Measurements from ENCODE around the gene ELMO1.

ELMO1 gene

GRCh38 chr7:37095122-37095521, 353.5 kb downstream of the ELMO1 start:
- H3K4me3 ChIP-seq (ENCODE audit: low read depth, low read length), result no peak overlapping the region
- DNase-seq (ENCODE audit: low read depth), result no peak
- no peak for TF ChIP-seq CTCF (IDR thresholded peaks at IDR 0.05; ENCODE audit: low read depth, low read length, missing control alignments)
- in situ Hi-C loops (cut with HindIII; ENCODE audit: low sequenced_read_pairs), result no loop called here

GRCh38 chr7:37093257-37093656, 355.4 kb downstream of the ELMO1 start:
- TF ChIP-seq CTCF (IDR thresholded peaks at IDR 0.05; ENCODE audit: low read depth, low read length, missing control alignments), result no peak

GRCh38 chr7:37092548-37092947, 356.1 kb downstream of the ELMO1 start:
- no peak for DNase-seq (ENCODE audit: low read depth)
- no peak overlapping the region for H3K4me3 ChIP-seq (ENCODE audit: low read depth, low read length)
- TF ChIP-seq CTCF (IDR thresholded peaks at IDR 0.05; ENCODE audit: low read depth, low read length, missing control alignments), result no peak
- in situ Hi-C loops (cut with HindIII; ENCODE audit: low sequenced_read_pairs), result no loop called here

More at GRCh38 chr7:37093257-37093656, 355.4 kb downstream of the ELMO1 start:
- no peak overlapping the region for H3K4me3 ChIP-seq (ENCODE audit: low read depth, low read length)
- no peak for DNase-seq (ENCODE audit: low read depth)
- in situ Hi-C loops (cut with HindIII; ENCODE audit: low sequenced_read_pairs), result no loop called here

- no peak for DNase-seq (ENCODE audit: low read depth)
- in situ Hi-C loops (cut with HindIII; ENCODE audit: low sequenced_read_pairs), result no loop called here
These were observed 358.7 kb downstream of the ELMO1 start for GRCh38 chr7:37089972-37090371.

GRCh38 chr7:37085600-37085999, 363.1 kb downstream of the ELMO1 start:
- DNase-seq (ENCODE audit: low read depth), result no peak
- in situ Hi-C loops (cut with HindIII; ENCODE audit: low sequenced_read_pairs), result no loop called here
- TF ChIP-seq CTCF (IDR thresholded peaks at IDR 0.05; ENCODE audit: low read depth, low read length, missing control alignments), result no peak

More at GRCh38 chr7:37089972-37090371, 358.7 kb downstream of the ELMO1 start:
- H3K4me3 ChIP-seq (ENCODE audit: low read depth, low read length), result no peak overlapping the region
- TF ChIP-seq CTCF (IDR thresholded peaks at IDR 0.05; ENCODE audit: low read depth, low read length, missing control alignments), result no peak

GRCh38 chr7:37084303-37084702, 364.4 kb downstream of the ELMO1 start:
- in situ Hi-C loops (cut with HindIII; ENCODE audit: low sequenced_read_pairs), result no loop called here
- TF ChIP-seq CTCF (IDR thresholded peaks at IDR 0.05; ENCODE audit: low read depth, low read length, missing control alignments), result no peak
- DNase-seq (ENCODE audit: low read depth), result no peak
- H3K4me3 ChIP-seq (ENCODE audit: low read depth, low read length), result no peak overlapping the region

More at GRCh38 chr7:37085600-37085999, 363.1 kb downstream of the ELMO1 start:
- no peak overlapping the region for H3K4me3 ChIP-seq (ENCODE audit: low read depth, low read length)

Measured in astrocyte of the cerebellum (primary cell).